ENCODE measurements around the gene FCGR2B. TPM values are rescaled to one million over a fixed set of nuclear protein-coding genes. Genes with fewer than 3 reads are reported as not detected.
"Not testable (repeated sequence)": the region's sequence is repeated elsewhere in the genome, so short reads cannot be mapped to it uniquely, and the experiment has no call there.

FCGR2B gene
- not detected for polyA plus RNA-seq (2013, experiment 1 of 2)
- not detected for polyA plus RNA-seq (2013, experiment 2 of 2)

GRCh38 chr1:161662684-161663339, at the start of gene FCGR2B:
TSS of gene FCGR2B (plus strand) at chr1:161663143. CDS start at chr1:161663242, 99 bp downstream.
- no CpG with 5 or more reads among the region's 4 CpGs for WGBS, 2 experiments (ENCODE audit: insufficient coverage in 2 of 2)
- H3K4me3 ChIP-seq (ENCODE audit: extremely low read depth, insufficient read depth, low read length, poor library complexity, severe bottlenecking): not testable (repeated sequence)

GRCh38 chr1:161616417-161616816, 46.5 kb upstream of the FCGR2B start:
- H3K36me3 ChIP-seq (ENCODE audit: control insufficient read depth, insufficient read depth, low read length); H3K4me3 ChIP-seq (ENCODE audit: extremely low read depth, insufficient read depth, low read length, poor library complexity, severe bottlenecking); H3K27ac ChIP-seq (ENCODE audit: low read depth, low read length, severe bottlenecking); H3K4me1 ChIP-seq (ENCODE audit: control insufficient read depth, insufficient read depth, low read length, poor library complexity, severe bottlenecking); H3K9me3 ChIP-seq (ENCODE audit: control insufficient read depth, low read length): not testable (repeated sequence)
- 96 to 98% methylated on average over 12 to 16 of the region's 30 CpGs for WGBS, 2 experiments (ENCODE audit: insufficient coverage in 2 of 2)

More at GRCh38 chr1:161662684-161663339, at the start of gene FCGR2B:
- H3K9me3 ChIP-seq (ENCODE audit: control insufficient read depth, low read length); H3K36me3 ChIP-seq (ENCODE audit: control insufficient read depth, insufficient read depth, low read length); H3K27ac ChIP-seq (ENCODE audit: low read depth, low read length, severe bottlenecking); H3K4me1 ChIP-seq (ENCODE audit: control insufficient read depth, insufficient read depth, low read length, poor library complexity, severe bottlenecking): not testable (repeated sequence)

GRCh38 chr1:161618517-161618916, 44.4 kb upstream of the FCGR2B start:
- H3K36me3 ChIP-seq (ENCODE audit: control insufficient read depth, insufficient read depth, low read length); H3K4me3 ChIP-seq (ENCODE audit: extremely low read depth, insufficient read depth, low read length, poor library complexity, severe bottlenecking); H3K27ac ChIP-seq (ENCODE audit: low read depth, low read length, severe bottlenecking); H3K9me3 ChIP-seq (ENCODE audit: control insufficient read depth, low read length); H3K4me1 ChIP-seq (ENCODE audit: control insufficient read depth, insufficient read depth, low read length, poor library complexity, severe bottlenecking): not testable (repeated sequence)
- WGBS, 2 experiments (ENCODE audit: insufficient coverage in 2 of 2): no CpG with 5 or more reads among the region's 4 CpGs

GRCh38 chr1:161620399-161620798, 42.5 kb upstream of the FCGR2B start:
- WGBS, 2 experiments (ENCODE audit: insufficient coverage in 2 of 2): no CpG with 5 or more reads among the region's 7 CpGs
- H3K4me3 ChIP-seq (ENCODE audit: extremely low read depth, insufficient read depth, low read length, poor library complexity, severe bottlenecking): not testable (repeated sequence)

GRCh38 chr1:161621181-161622000, 41.6 kb upstream of the FCGR2B start:
- H3K36me3 ChIP-seq (ENCODE audit: control insufficient read depth, insufficient read depth, low read length); H3K4me1 ChIP-seq (ENCODE audit: control insufficient read depth, insufficient read depth, low read length, poor library complexity, severe bottlenecking); H3K27ac ChIP-seq (ENCODE audit: low read depth, low read length, severe bottlenecking); H3K9me3 ChIP-seq (ENCODE audit: control insufficient read depth, low read length): not testable (repeated sequence)
- H3K4me3 ChIP-seq (ENCODE audit: extremely low read depth, insufficient read depth, low read length, poor library complexity, severe bottlenecking): peak overlapping the region; percentile 46
- 1 to 2% methylated on average over 29 to 36 of the region's 41 CpGs for WGBS, 2 experiments (ENCODE audit: insufficient coverage in 2 of 2)

More at GRCh38 chr1:161620399-161620798, 42.5 kb upstream of the FCGR2B start:
- not testable (repeated sequence) for H3K36me3 ChIP-seq (ENCODE audit: control insufficient read depth, insufficient read depth, low read length); H3K9me3 ChIP-seq (ENCODE audit: control insufficient read depth, low read length); H3K4me1 ChIP-seq (ENCODE audit: control insufficient read depth, insufficient read depth, low read length, poor library complexity, severe bottlenecking); H3K27ac ChIP-seq (ENCODE audit: low read depth, low read length, severe bottlenecking)

GRCh38 chr1:161622054-161622453, 40.9 kb upstream of the FCGR2B start:
- H3K9me3 ChIP-seq (ENCODE audit: control insufficient read depth, low read length); H3K27ac ChIP-seq (ENCODE audit: low read depth, low read length, severe bottlenecking); H3K36me3 ChIP-seq (ENCODE audit: control insufficient read depth, insufficient read depth, low read length); H3K4me1 ChIP-seq (ENCODE audit: control insufficient read depth, insufficient read depth, low read length, poor library complexity, severe bottlenecking): not testable (repeated sequence)
- 78 to 86% methylated on average over 7 of the region's 8 CpGs for WGBS, 2 experiments (ENCODE audit: insufficient coverage in 2 of 2)
- H3K4me3 ChIP-seq (ENCODE audit: extremely low read depth, insufficient read depth, low read length, poor library complexity, severe bottlenecking): peak overlapping the region; percentile 46

- H3K4me3 ChIP-seq (ENCODE audit: extremely low read depth, insufficient read depth, low read length, poor library complexity, severe bottlenecking); H3K27ac ChIP-seq (ENCODE audit: low read depth, low read length, severe bottlenecking); H3K9me3 ChIP-seq (ENCODE audit: control insufficient read depth, low read length); H3K4me1 ChIP-seq (ENCODE audit: control insufficient read depth, insufficient read depth, low read length, poor library complexity, severe bottlenecking); H3K36me3 ChIP-seq (ENCODE audit: control insufficient read depth, insufficient read depth, low read length): not testable (repeated sequence)
- WGBS, 2 experiments (ENCODE audit: insufficient coverage in 2 of 2): no CpG with 5 or more reads among the region's 6 CpGs
Observed at GRCh38 chr1:161623401-161624051, 39.4 kb upstream of the FCGR2B start.

- H3K36me3 ChIP-seq (ENCODE audit: control insufficient read depth, insufficient read depth, low read length); H3K4me1 ChIP-seq (ENCODE audit: control insufficient read depth, insufficient read depth, low read length, poor library complexity, severe bottlenecking); H3K27ac ChIP-seq (ENCODE audit: low read depth, low read length, severe bottlenecking); H3K9me3 ChIP-seq (ENCODE audit: control insufficient read depth, low read length); H3K4me3 ChIP-seq (ENCODE audit: extremely low read depth, insufficient read depth, low read length, poor library complexity, severe bottlenecking): not testable (repeated sequence)
- WGBS, 2 experiments (ENCODE audit: insufficient coverage in 2 of 2): no CpG with 5 or more reads among the region's 1 CpG
Observed at GRCh38 chr1:161624605-161625004, 38.3 kb upstream of the FCGR2B start.

- H3K9me3 ChIP-seq (ENCODE audit: control insufficient read depth, low read length); H3K4me3 ChIP-seq (ENCODE audit: extremely low read depth, insufficient read depth, low read length, poor library complexity, severe bottlenecking); H3K36me3 ChIP-seq (ENCODE audit: control insufficient read depth, insufficient read depth, low read length); H3K4me1 ChIP-seq (ENCODE audit: control insufficient read depth, insufficient read depth, low read length, poor library complexity, severe bottlenecking); H3K27ac ChIP-seq (ENCODE audit: low read depth, low read length, severe bottlenecking): not testable (repeated sequence)
- 91 to 96% methylated on average over 3 to 6 of the region's 10 CpGs for WGBS, 2 experiments (ENCODE audit: insufficient coverage in 2 of 2)
Observed at GRCh38 chr1:161626445-161627146, 36.3 kb upstream of the FCGR2B start.

GRCh38 chr1:161630128-161630742, 32.7 kb upstream of the FCGR2B start:
- not testable (repeated sequence) for H3K4me3 ChIP-seq (ENCODE audit: extremely low read depth, insufficient read depth, low read length, poor library complexity, severe bottlenecking); H3K4me1 ChIP-seq (ENCODE audit: control insufficient read depth, insufficient read depth, low read length, poor library complexity, severe bottlenecking); H3K36me3 ChIP-seq (ENCODE audit: control insufficient read depth, insufficient read depth, low read length); H3K9me3 ChIP-seq (ENCODE audit: control insufficient read depth, low read length); H3K27ac ChIP-seq (ENCODE audit: low read depth, low read length, severe bottlenecking)
- WGBS, 2 experiments (ENCODE audit: insufficient coverage in 2 of 2): 100% methylated on average over 1 of the region's 2 CpGs; no CpG with 5 or more reads in 1 of the 2 experiments
